ENCODE measurements around the gene HAUS2.

The HAUS2 gene

GRCh38 chr15:42611532-42611931 lies 62.9 kb downstream of the HAUS2 start:
- no peak for DNase-seq

DNA sequence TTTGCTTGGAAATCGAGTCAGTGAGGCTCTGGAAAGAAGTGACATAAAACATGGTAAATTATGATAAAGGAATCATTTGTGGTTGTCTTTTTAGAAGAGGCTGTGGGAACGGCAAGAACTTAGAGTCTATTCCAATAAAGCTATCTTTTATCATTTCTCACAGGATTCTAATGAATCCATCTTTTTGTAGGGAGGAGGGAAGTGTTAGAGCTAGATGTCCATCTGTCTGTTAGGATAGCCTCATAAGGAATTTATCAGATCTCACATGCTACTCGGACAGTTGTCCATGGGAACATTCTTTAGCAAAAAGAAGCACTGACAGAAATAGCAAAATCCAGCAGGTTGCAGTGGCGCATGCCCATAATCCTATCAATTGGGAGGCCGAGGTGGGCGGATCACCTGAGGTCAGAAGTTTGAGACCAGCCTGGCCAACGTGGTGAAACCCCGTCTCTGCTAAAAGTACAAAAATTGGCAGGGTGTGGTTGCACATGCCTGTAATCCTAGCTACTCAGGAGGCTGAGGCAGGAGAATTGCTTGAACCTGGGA lies 63.8 kb downstream of the HAUS2 start:
- DNase-seq, result no peak

DNA sequence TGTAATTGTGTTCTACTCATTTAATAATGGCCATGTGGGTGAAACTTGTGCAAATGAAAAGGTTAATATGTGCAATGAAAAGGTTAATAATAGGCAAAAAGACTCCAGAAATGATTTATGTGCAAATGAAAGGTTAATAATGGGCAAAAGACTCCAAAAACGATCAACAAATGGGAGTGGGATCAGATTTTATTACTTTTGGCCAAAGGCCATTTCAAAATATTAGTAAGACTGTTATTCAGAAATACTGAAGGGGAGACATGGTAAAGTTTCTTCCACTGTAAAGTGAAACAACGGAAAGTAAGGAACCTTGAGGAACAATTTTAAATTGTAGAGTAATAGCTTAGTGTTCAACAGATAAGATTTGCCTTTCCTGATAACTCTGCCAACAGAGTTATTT lies 67.5 kb downstream of the HAUS2 start:
- no peak for DNase-seq

All from effector CD4-positive, alpha-beta T cell (primary cell).